H1 (cell line): ENCODE results near the gene ESRRB. TPM values are rescaled to one million over a fixed set of nuclear protein-coding genes. Genes with fewer than 3 reads are reported as not detected.

Experiments used
- CTCF ChIA-PET: fragments of 300-600 bp; sonication (Branson Sonifier 250); formaldehyde crosslinking; loops from one replicate; lab custom pipeline; 2021; ENCODE audit not compliant: partially characterized antibody; lab: Charles Lee
- POLR2A ChIA-PET: fragments of 300-600 bp; sonication (Branson Sonifier 250); formaldehyde crosslinking; loops from one replicate; lab custom pipeline; 2021; ENCODE audit warnings: inconsistent platforms; ENCODE audit not compliant: partially characterized antibody; lab: Charles Lee
- DNase-seq, 2 experiments: peaks; one replicate each; pipeline versions ENCODE4 v3.0.0 to v3.0.0-alpha.2; 2010 to 2022; ENCODE audit warnings: low spot score in 2 of 2, low read depth in 1 of 2, mixed read lengths in 1 of 2
- FAIRE-seq: peaks from 2 replicates; lab custom pipeline; 2011; peaks lifted over from hg19 to GRCh38; lab: Jason Lieb, UNC
- H2AFZ ChIP-seq: 2 replicates; pipeline ENCODE4 v1.8.1; 2012; ENCODE audit warnings: low read length, inconsistent platforms
- H2AK5ac ChIP-seq: 2 replicates; pipeline ENCODE4 v1.6.1; 2013; ENCODE audit warnings: low read depth, low read length
- H2BK120ac ChIP-seq: replicated peaks from 2 replicates; pipeline ENCODE3; 2013; ENCODE audit warnings: low read depth, low read length, inconsistent platforms
- H2BK12ac ChIP-seq: 2 replicates; pipeline ENCODE4 v1.6.1; 2013; ENCODE audit warnings: low read depth, low read length
- H2BK15ac ChIP-seq: 2 replicates; pipeline ENCODE4 v1.6.1; 2013; ENCODE audit warnings: low read length
- H2BK20ac ChIP-seq: 2 replicates; pipeline ENCODE4 v1.6.1; 2013; ENCODE audit warnings: low read length
- H2BK5ac ChIP-seq: 2 replicates; pipeline ENCODE4 v1.6.1; 2013; ENCODE audit warnings: low read depth, low read length
- H3K14ac ChIP-seq: 2 replicates; pipeline ENCODE4 v1.6.1; 2013; ENCODE audit warnings: inconsistent platforms; ENCODE audit not compliant: insufficient read length
- H3K18ac ChIP-seq: 2 replicates; pipeline ENCODE4 v1.6.1; 2013; ENCODE audit warnings: low read length; ENCODE audit errors: extremely low read depth
- H3K23ac ChIP-seq: 2 replicates; pipeline ENCODE4 v1.6.1; 2013; ENCODE audit warnings: inconsistent platforms; ENCODE audit not compliant: insufficient read length
- H3K23me2 ChIP-seq: 2 replicates; pipeline ENCODE4 v1.6.1; 2013; ENCODE audit warnings: low read depth, low read length
- H3K27ac ChIP-seq: 2 replicates; pipeline ENCODE4 v1.6.1; 2011; ENCODE audit warnings: low read depth, low read length, inconsistent platforms
- H3K27me3 ChIP-seq, 4 experiments: replicated peaks in 1 of 4; 1 replicate in 1 of 4; 2 replicates in 3 of 4; pipeline versions ENCODE4 v1.6.1 to v1.8.1; 2011 to 2013; ENCODE audit warnings: low read length in 3 of 4, mild to moderate bottlenecking in 3 of 4, inconsistent platforms in 2 of 4, mixed read lengths in 2 of 4, moderate library complexity in 1 of 4; ENCODE audit not compliant: control insufficient read depth in 3 of 4, insufficient read depth in 3 of 4; ENCODE audit errors: extremely low read depth in 1 of 4
- H3K36me3 ChIP-seq, 4 experiments: 2 replicates each; pipeline versions ENCODE4 v1.6.1 to v1.8.1; 2011 to 2013; ENCODE audit warnings: mild to moderate bottlenecking in 4 of 4, low read length in 3 of 4, moderate library complexity in 2 of 4, control low read depth in 1 of 4, inconsistent platforms in 1 of 4; ENCODE audit not compliant: insufficient read depth in 4 of 4, control insufficient read depth in 2 of 4
- H3K4ac ChIP-seq: replicated peaks from 2 replicates; pipeline ENCODE3; 2013; ENCODE audit warnings: low read length, low read depth, mixed read lengths, inconsistent platforms; ENCODE audit not compliant: insufficient read length
- H3K4me1 ChIP-seq, 4 experiments: replicated peaks in 1 of 4; 1 replicate in 1 of 4; 2 replicates in 3 of 4; pipeline versions ENCODE4 v1.6.1 to v1.8.1; 2011 to 2013; ENCODE audit warnings: low read length in 3 of 4, inconsistent platforms in 2 of 4, mixed read lengths in 1 of 4; ENCODE audit not compliant: insufficient read depth in 4 of 4, control insufficient read depth in 3 of 4
- H3K4me2 ChIP-seq, 2 experiments: 2 replicates each; pipeline versions ENCODE4 v1.6.1 to v1.8.1; 2011 to 2013; ENCODE audit warnings: low read depth in 2 of 2, low read length in 2 of 2, control low read depth in 1 of 2, inconsistent platforms in 1 of 2, mild to moderate bottlenecking in 1 of 2; ENCODE audit not compliant: insufficient read depth in 1 of 2
- H3K4me3 ChIP-seq, 4 experiments: fragments of 200-600, 300-600 bp in 1 of 4; sonication (generic), shearing (Covaris generic), sonication (Bioruptor Twin) in 1 of 4; 2 replicates each; pipeline versions ENCODE4 v1.5.1 to v1.8.1; 2011 to 2016; ENCODE audit warnings: low read length in 4 of 4, low read depth in 3 of 4, control low read depth in 2 of 4, inconsistent platforms in 2 of 4, mild to moderate bottlenecking in 2 of 4, mixed read lengths in 1 of 4, moderate library complexity in 1 of 4; ENCODE audit not compliant: insufficient read depth in 2 of 4; ENCODE audit errors: extremely low read depth in 1 of 4
- H3K56ac ChIP-seq: replicated peaks from 2 replicates; pipeline ENCODE3; 2013; ENCODE audit warnings: low read depth, mild to moderate bottlenecking, mixed read lengths, low read length, inconsistent platforms; ENCODE audit not compliant: insufficient read length
- H3K79me1 ChIP-seq: 2 replicates; pipeline ENCODE4 v1.6.1; 2013; ENCODE audit warnings: low read depth, low read length, control low read depth
- H3K79me2 ChIP-seq, 2 experiments: 2 replicates each; pipeline versions ENCODE4 v1.6.1 to v1.8.1; 2012 to 2013; ENCODE audit warnings: low read length in 2 of 2, mild to moderate bottlenecking in 2 of 2, inconsistent platforms in 1 of 2; ENCODE audit not compliant: insufficient read depth in 2 of 2, control insufficient read depth in 1 of 2
- H3K9ac ChIP-seq, 4 experiments: replicated peaks in 1 of 4; 1 replicate in 1 of 4; 2 replicates in 3 of 4; pipeline versions ENCODE4 v1.6.1 to v1.8.1; 2011 to 2013; ENCODE audit warnings: low read depth in 3 of 4, low read length in 3 of 4, control low read depth in 2 of 4, mild to moderate bottlenecking in 2 of 4, moderate library complexity in 2 of 4, inconsistent platforms in 1 of 4; ENCODE audit errors: extremely low read depth in 1 of 4
- H3K9me3 ChIP-seq, 2 experiments: 2 replicates each; pipeline versions ENCODE4 v1.6.1 to v1.8.1; 2012 to 2013; ENCODE audit warnings: mild to moderate bottlenecking in 2 of 2, moderate library complexity in 2 of 2, control low read depth in 1 of 2, inconsistent platforms in 1 of 2, low read depth in 1 of 2, low read length in 1 of 2, mixed read lengths in 1 of 2; ENCODE audit not compliant: insufficient read depth in 2 of 2
- H4K20me1 ChIP-seq, 2 experiments: replicated peaks in 1 of 2; 2 replicates each; pipeline versions ENCODE3 to v1.8.1; 2011 to 2013; ENCODE audit warnings: inconsistent platforms in 2 of 2, low read length in 2 of 2, mild to moderate bottlenecking in 1 of 2; ENCODE audit not compliant: insufficient read depth in 2 of 2, control insufficient read depth in 1 of 2
- H4K5ac ChIP-seq: 2 replicates; pipeline ENCODE4 v1.6.1; 2013; ENCODE audit warnings: low read length, low read depth, mixed read lengths, inconsistent platforms; ENCODE audit not compliant: insufficient read length
- H4K8ac ChIP-seq: 2 replicates; pipeline ENCODE4 v1.8.0; 2013; ENCODE audit warnings: mild to moderate bottlenecking, moderate library complexity, low read length, inconsistent platforms; ENCODE audit not compliant: insufficient read depth; ENCODE audit errors: extremely low read depth
- H4K91ac ChIP-seq: replicated peaks from 2 replicates; pipeline ENCODE3; 2013; ENCODE audit warnings: low read length, mixed read lengths, inconsistent platforms; ENCODE audit not compliant: insufficient read length
- WGBS, 2 experiments: shearing (Covaris generic) in 1 of 2; methylation state at CpG; one replicate each; pipeline versions ENCODE4 v1.1.6 to v1.1.7; 2013 to 2015; ENCODE audit warnings: low lambda C conversion rate in 2 of 2, mixed read lengths in 2 of 2, inconsistent platforms in 1 of 2, low coverage in 1 of 2, missing lambda C conversion rate in 1 of 2; ENCODE audit not compliant: insufficient replicate concordance in 2 of 2, insufficient coverage in 1 of 2, insufficient read length in 1 of 2; ENCODE audit errors: extremely low coverage in 1 of 2, missing lambda C conversion rate in 1 of 2; 5-methylcytosine and 5-hydroxymethylcytosine counted together
- polyA plus RNA-seq, 7 experiments: library from polyadenylated mRNA; depleted of rRNA in 3 of 7; stranded (reverse) in 5 of 7; unstranded in 2 of 7; fragments of >200 nt in 5 of 7; fragments of 200-250 nt in 2 of 7; gene quantifications; 1 replicate in 5 of 7; 2 replicates in 1 of 7; 4 replicates in 1 of 7; pipeline versions ENCODE4 v1.2.1 to v1.2.3, GENCODE V29; 2011 to 2013; ENCODE audit warnings: missing spikeins in 2 of 7, mixed read lengths in 2 of 7
- total RNA-seq: library from RNA; stranded (reverse); fragmentation: NEBNext Ultra II Directional; extraction: Animal tissue kit (Norgen Biotek cat#: 25700); gene quantifications from 2 replicates; pipeline ENCODE4 v1.2.1, GENCODE V29; 2021

Gene ESRRB
- total and polyA plus RNA-seq, 2 of the 8 experiments (the other 6 are each of a cell fraction or from before 2014, with no cell fraction given), result 0.29 to 0.45 TPM

DNA sequence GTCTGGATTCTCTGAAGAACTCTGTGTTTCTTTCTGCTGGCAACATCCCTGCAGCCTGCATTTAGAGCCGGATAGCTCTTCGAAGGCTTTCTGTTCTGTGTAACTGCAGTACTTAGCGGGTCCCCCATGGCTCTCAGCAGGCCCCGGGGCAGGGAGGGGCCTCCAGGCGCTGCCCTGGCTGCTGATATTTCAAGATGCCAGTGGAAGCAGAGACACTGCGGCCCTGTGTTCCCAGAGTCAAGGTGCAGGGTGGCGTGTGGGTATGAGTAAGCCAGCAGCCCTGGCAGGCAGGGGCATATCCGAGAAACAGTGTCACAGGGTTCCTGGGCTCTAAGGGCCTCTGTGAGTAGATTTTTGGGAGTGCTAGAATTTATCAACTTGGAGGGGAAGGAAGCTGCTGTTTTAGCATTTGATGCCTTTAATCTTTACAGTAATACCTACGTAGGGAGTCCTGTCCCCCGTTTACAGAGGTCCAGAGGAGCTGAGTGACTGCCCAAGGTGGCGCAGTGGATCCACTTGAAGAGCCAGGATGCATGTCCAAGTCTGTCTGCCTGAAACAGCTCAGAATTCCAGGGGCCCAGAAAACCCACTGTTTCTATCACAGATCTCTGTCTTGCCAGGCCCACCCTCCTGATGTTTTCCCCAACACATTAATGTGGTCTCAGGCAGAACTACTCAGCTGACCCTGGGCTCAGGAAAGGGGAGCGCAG lies 16.2 kb downstream of the ESRRB start:
- Histone ChIP-seq H3K4ac (no peak overlapping the region), H2BK5ac (no peak overlapping the region), H3K79me1 (no peaks in the 10 kb centered on the region; the same call in 1 of the 2 replicates), H3K4me3 (no peak overlapping the region), H4K20me1 (no peaks in the 10 kb centered on the region), H3K23me2 (no peaks in the 10 kb centered on the region), H2BK20ac (no peak overlapping the region), H3K23ac (no peak overlapping the region), H3K9ac (no peak overlapping the region), H3K56ac (no peak overlapping the region), H2AFZ (no peak overlapping the region), H2AK5ac (no peak overlapping the region), H2BK120ac (no peak overlapping the region), H4K91ac (no peak overlapping the region), H3K18ac (no peak overlapping the region), H3K79me2 (no peaks in the 10 kb centered on the region), H2BK15ac (no peak overlapping the region), H3K27me3 (no peaks in the 10 kb centered on the region), H3K4me2 (no peak overlapping the region), H4K8ac (peak overlapping the region; percentile 48; the same call in 1 of the 2 replicates), H3K4me1 (no peaks in the 10 kb centered on the region; a peak in 1 of 7 replicates), H2BK12ac (no peak overlapping the region), H3K14ac (no peak overlapping the region), H3K36me3 (no peaks in the 10 kb centered on the region), H3K27ac (no peak overlapping the region), H4K5ac (no peak overlapping the region), H3K9me3 (no peaks in the 10 kb centered on the region)
- 80% methylated on average over 12 of the region's 12 CpGs; no CpG with 5 or more reads in 1 of the 2 experiments for WGBS, 2 experiments
- FAIRE-seq (no peak), DNase-seq (no peak)
- ChIA-PET POLR2A (interaction anchor here (1.2 kb wide), 1 partner anchor 11 kb away, joined by 3 read pairs; no protein-coding TSS in a partner anchor), CTCF (interaction anchor here (0.5 to 6.3 kb wide), 17 partner anchors 8 to 339 kb away, joined by 3 to 51 read pairs (median 3); no protein-coding TSS in a partner anchor)
